ENCODE data around the gene ZBTB21. TPM values are rescaled to one million over a fixed set of nuclear protein-coding genes. Genes with fewer than 3 reads are reported as not detected.

ZBTB21 gene
- total RNA-seq, 1 donor from 2014 or later, result 6.6 TPM

- Histone ChIP-seq H3K4me3 (ENCODE audit: low read depth, low read length) (no peak overlapping the region), H3K27me3 (ENCODE audit: control insufficient read depth, insufficient read depth, low read length) (peaks cover 18% of the 10 kb centered on the region), H3K36me3 (ENCODE audit: control insufficient read depth, insufficient read depth, low read length) (no peaks in the 10 kb centered on the region)
- no peak for DNase-seq (ENCODE audit: low read depth)
- no peak for FAIRE-seq
- TF ChIP-seq, protein P1, sequence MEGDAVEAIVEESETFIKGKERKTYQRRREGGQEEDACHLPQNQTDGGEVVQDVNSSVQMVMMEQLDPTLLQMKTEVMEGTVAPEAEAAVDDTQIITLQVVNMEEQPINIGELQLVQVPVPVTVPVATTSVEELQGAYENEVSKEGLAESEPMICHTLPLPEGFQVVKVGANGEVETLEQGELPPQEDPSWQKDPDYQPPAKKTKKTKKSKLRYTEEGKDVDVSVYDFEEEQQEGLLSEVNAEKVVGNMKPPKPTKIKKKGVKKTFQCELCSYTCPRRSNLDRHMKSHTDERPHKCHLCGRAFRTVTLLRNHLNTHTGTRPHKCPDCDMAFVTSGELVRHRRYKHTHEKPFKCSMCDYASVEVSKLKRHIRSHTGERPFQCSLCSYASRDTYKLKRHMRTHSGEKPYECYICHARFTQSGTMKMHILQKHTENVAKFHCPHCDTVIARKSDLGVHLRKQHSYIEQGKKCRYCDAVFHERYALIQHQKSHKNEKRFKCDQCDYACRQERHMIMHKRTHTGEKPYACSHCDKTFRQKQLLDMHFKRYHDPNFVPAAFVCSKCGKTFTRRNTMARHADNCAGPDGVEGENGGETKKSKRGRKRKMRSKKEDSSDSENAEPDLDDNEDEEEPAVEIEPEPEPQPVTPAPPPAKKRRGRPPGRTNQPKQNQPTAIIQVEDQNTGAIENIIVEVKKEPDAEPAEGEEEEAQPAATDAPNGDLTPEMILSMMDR (IDR thresholded peaks at IDR 0.05; ENCODE audit: insufficient read depth, low read length, severe bottlenecking), result no peak
These were observed 22.8 kb upstream of the ZBTB21 start for GRCh38 chr21:42032968-42033367.

GRCh38 chr21:42032266-42032665 lies 22.1 kb upstream of the ZBTB21 start:
- no peak overlapping the region for H3K4me3 ChIP-seq (ENCODE audit: low read depth, low read length)
- H3K27me3 ChIP-seq (ENCODE audit: control insufficient read depth, insufficient read depth, low read length), result peaks cover 18% of the 10 kb centered on the region
- FAIRE-seq, result no peak
- no peaks in the 10 kb centered on the region for H3K36me3 ChIP-seq (ENCODE audit: control insufficient read depth, insufficient read depth, low read length)
- TF ChIP-seq, protein P1 (IDR thresholded peaks at IDR 0.05; ENCODE audit: insufficient read depth, low read length, severe bottlenecking), result no peak
- no peak for DNase-seq (ENCODE audit: low read depth)

GRCh38 chr21:42031816-42032215 lies 21.7 kb upstream of the ZBTB21 start:
- no peaks in the 10 kb centered on the region for H3K36me3 ChIP-seq (ENCODE audit: control insufficient read depth, insufficient read depth, low read length)
- peaks cover 18% of the 10 kb centered on the region for H3K27me3 ChIP-seq (ENCODE audit: control insufficient read depth, insufficient read depth, low read length)
- no peak for DNase-seq (ENCODE audit: low read depth)
- no peak for FAIRE-seq
- no peak overlapping the region for H3K4me3 ChIP-seq (ENCODE audit: low read depth, low read length)
- TF ChIP-seq, protein P1 (IDR thresholded peaks at IDR 0.05; ENCODE audit: insufficient read depth, low read length, severe bottlenecking), result no peak

- TF ChIP-seq, protein P1 (IDR thresholded peaks at IDR 0.05; ENCODE audit: insufficient read depth, low read length, severe bottlenecking), result no peak
- Histone ChIP-seq H3K27me3 (ENCODE audit: control insufficient read depth, insufficient read depth, low read length) (peaks cover 18% of the 10 kb centered on the region), H3K4me3 (ENCODE audit: low read depth, low read length) (no peak overlapping the region), H3K36me3 (ENCODE audit: control insufficient read depth, insufficient read depth, low read length) (no peaks in the 10 kb centered on the region)
- no peak for FAIRE-seq
- no peak for DNase-seq (ENCODE audit: low read depth)
These were observed 21.1 kb upstream of the ZBTB21 start for GRCh38 chr21:42031241-42031640.

- peaks cover 18% of the 10 kb centered on the region for H3K27me3 ChIP-seq (ENCODE audit: control insufficient read depth, insufficient read depth, low read length)
- no peak overlapping the region for H3K4me3 ChIP-seq (ENCODE audit: low read depth, low read length)
- TF ChIP-seq, protein P1 (IDR thresholded peaks at IDR 0.05; ENCODE audit: insufficient read depth, low read length, severe bottlenecking), result no peak
- DNase-seq (ENCODE audit: low read depth) (no peak), FAIRE-seq (no peak)
- no peaks in the 10 kb centered on the region for H3K36me3 ChIP-seq (ENCODE audit: control insufficient read depth, insufficient read depth, low read length)
These were observed 20.2 kb upstream of the ZBTB21 start for GRCh38 chr21:42030311-42030710.

DNA sequence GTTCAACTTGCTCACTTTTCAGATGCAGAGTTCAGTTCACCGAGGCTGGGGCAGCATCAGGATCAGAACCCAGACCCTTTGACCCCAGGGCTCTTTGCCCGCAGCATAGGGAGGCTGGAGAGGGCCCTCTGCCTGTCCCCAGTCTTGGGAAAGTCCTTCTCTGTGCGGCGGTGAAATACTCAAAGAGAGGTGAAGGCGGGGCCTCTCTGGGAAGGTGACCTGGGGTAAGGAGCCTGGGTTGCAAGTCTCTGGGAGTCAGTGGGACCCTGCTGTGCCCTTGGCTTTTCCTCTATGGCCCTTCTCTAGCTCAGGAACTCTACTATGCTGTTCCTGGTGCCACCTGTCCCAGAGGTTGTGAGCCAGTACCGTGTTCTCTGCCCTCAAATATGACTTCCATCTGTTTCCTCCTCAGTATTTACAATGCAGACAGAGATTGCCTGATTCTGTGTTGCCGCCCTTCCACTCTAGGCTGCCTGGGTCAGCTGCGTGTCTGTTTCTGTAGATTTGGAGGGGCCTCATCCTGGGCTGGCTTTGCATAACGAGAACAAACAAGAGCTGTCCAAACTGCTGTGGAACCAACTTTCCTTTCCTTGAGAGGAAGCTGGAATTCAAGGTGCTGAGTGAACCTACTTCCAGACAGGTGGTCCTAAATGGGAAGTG lies 18.7 kb upstream of the ZBTB21 start:
- FAIRE-seq (no peak), DNase-seq (ENCODE audit: low read depth) (no peak)
- Histone ChIP-seq H3K36me3 (ENCODE audit: control insufficient read depth, insufficient read depth, low read length) (no peaks in the 10 kb centered on the region), H3K27me3 (ENCODE audit: control insufficient read depth, insufficient read depth, low read length) (peaks cover 18% of the 10 kb centered on the region), H3K4me3 (ENCODE audit: low read depth, low read length) (no peak overlapping the region)
- TF ChIP-seq, protein P1 (IDR thresholded peaks at IDR 0.05; ENCODE audit: insufficient read depth, low read length, severe bottlenecking), result no peak

Measured in bronchial epithelial cell (primary cell).